GM15510 (cell line): ENCODE results near the gene AUTS2.

Experiments
- POLR2A ChIP-seq: IDR thresholded peaks from 3 replicates; pipeline ENCODE4 v1.6.1; 2011; ENCODE audit warnings: borderline replicate concordance; ENCODE audit not compliant: insufficient read length; ENCODE audit errors: extremely low read depth

The AUTS2 gene

GRCh38 chr7:70734411-70734810 lies 1136.1 kb downstream of the AUTS2 start:
- no peak for TF ChIP-seq POLR2A

- TF ChIP-seq POLR2A: no peak
Measured at GRCh38 chr7:70735313-70735712, 1137.0 kb downstream of the AUTS2 start.

- no peak for TF ChIP-seq POLR2A
Measured at GRCh38 chr7:70736715-70737460, 1138.6 kb downstream of the AUTS2 start.

GRCh38 chr7:70738151-70738885 lies 1140.0 kb downstream of the AUTS2 start:
- TF ChIP-seq POLR2A: no peak

- no peak for TF ChIP-seq POLR2A
Measured at GRCh38 chr7:70739646-70740210, 1141.5 kb downstream of the AUTS2 start.

GRCh38 chr7:70741666-70742065 lies 1143.4 kb downstream of the AUTS2 start:
- TF ChIP-seq POLR2A: no peak

GRCh38 chr7:70743531-70744325 lies 1145.5 kb downstream of the AUTS2 start:
- TF ChIP-seq POLR2A: no peak

- TF ChIP-seq POLR2A: no peak
Measured at GRCh38 chr7:70744492-70744891, 1146.2 kb downstream of the AUTS2 start.

GRCh38 chr7:70749831-70750230 lies 1151.6 kb downstream of the AUTS2 start:
- TF ChIP-seq POLR2A: no peak

- no peak for TF ChIP-seq POLR2A
Measured at GRCh38 chr7:70751895-70752294, 1153.6 kb downstream of the AUTS2 start.

- TF ChIP-seq POLR2A: no peak
Measured at GRCh38 chr7:70752794-70753241, 1154.5 kb downstream of the AUTS2 start.

GRCh38 chr7:70756789-70757188 lies 1158.5 kb downstream of the AUTS2 start:
- TF ChIP-seq POLR2A: no peak

- TF ChIP-seq POLR2A: no peak
Measured at GRCh38 chr7:70758646-70759045, 1160.4 kb downstream of the AUTS2 start.

GRCh38 chr7:70759674-70760073 lies 1161.4 kb downstream of the AUTS2 start:
- TF ChIP-seq POLR2A: no peak
